AG09309 (cell line): ENCODE measurements around the gene ARHGEF25.
"Not testable (repeated sequence)": the region's sequence is repeated elsewhere in the genome, so short reads cannot be mapped to it uniquely, and the experiment has no call there.

ENCODE experiments used
- DNase-seq: peaks from one replicate; pipeline ENCODE4 v3.0.0-alpha.2; 2010; ENCODE audit warnings: low read depth
- H3K4me3 ChIP-seq: 2 replicates; pipeline ENCODE4 v1.5.1; 2011; ENCODE audit warnings: mild to moderate bottlenecking, low read depth, low read length, moderate library complexity; ENCODE audit not compliant: control insufficient read depth
- TF ChIP-seq, protein P1 (sequence below): IDR thresholded peaks from 2 replicates; pipeline ENCODE4 v1.5.1; 2011; ENCODE audit warnings: mild to moderate bottlenecking, low read depth, low read length, inconsistent platforms; ENCODE audit not compliant: insufficient read depth, control insufficient read depth; ENCODE audit errors: missing control alignments

The ARHGEF25 gene

GRCh38 chr12:57661376-57661775 lies 50.1 kb downstream of the ARHGEF25 start:
- no peak for DNase-seq
- no peak overlapping the region for H3K4me3 ChIP-seq
- TF ChIP-seq, protein P1, sequence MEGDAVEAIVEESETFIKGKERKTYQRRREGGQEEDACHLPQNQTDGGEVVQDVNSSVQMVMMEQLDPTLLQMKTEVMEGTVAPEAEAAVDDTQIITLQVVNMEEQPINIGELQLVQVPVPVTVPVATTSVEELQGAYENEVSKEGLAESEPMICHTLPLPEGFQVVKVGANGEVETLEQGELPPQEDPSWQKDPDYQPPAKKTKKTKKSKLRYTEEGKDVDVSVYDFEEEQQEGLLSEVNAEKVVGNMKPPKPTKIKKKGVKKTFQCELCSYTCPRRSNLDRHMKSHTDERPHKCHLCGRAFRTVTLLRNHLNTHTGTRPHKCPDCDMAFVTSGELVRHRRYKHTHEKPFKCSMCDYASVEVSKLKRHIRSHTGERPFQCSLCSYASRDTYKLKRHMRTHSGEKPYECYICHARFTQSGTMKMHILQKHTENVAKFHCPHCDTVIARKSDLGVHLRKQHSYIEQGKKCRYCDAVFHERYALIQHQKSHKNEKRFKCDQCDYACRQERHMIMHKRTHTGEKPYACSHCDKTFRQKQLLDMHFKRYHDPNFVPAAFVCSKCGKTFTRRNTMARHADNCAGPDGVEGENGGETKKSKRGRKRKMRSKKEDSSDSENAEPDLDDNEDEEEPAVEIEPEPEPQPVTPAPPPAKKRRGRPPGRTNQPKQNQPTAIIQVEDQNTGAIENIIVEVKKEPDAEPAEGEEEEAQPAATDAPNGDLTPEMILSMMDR = no peak

DNA sequence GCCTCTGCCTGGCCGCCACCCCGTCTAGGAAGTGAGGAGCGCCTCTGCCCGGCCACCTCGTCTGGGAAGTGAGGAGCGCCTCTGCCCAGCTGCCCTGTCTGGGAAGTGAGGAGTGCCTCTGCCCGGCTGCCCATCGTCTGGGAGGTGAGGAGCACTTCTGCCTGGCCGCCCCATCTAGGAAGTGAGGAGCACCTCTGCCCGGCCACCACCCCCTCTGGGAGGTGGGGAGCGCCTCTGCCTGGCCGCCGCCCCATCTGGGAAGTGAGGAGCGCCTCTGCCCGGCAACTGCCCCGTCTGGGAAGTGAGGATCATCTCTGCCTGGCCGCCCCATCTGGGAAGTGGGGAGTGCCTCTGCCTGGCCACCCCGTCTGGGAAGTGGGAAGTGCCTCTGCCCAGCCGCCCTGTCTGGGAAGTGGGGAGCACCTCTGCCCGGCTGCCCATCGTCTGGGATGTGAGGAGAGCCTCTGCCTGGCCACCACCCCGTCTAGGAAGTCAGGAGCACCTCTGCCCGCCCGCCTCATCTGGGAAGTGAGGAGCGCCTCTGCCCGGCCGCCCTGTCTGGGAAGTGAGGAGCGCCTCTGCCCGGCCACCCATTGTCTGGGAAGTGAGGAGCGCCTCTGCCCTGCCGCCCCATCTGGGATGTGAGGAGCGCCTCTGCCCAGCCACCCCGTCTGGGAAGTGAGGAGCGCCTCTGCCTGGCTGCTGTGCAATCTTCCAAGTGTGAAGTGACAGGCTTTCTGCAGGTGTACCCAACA lies 54.0 kb downstream of the ARHGEF25 start:
- not testable (repeated sequence) for DNase-seq

More for the DNA sequence above, 54.0 kb downstream of the ARHGEF25 start:
- not testable (repeated sequence) for H3K4me3 ChIP-seq
